Measurements from ENCODE around the gene LSG1. TPM values are rescaled to one million over a fixed set of nuclear protein-coding genes. Genes with fewer than 3 reads are reported as not detected.
A peak's percentile ranks its signal among the peaks of the same experiment; 100 is the strongest.

LSG1 gene
- total and polyA plus RNA-seq, 9 of the 15 experiments (the other 6 are each of a cell fraction or from before 2014, with no cell fraction given) = 14.9 to 73.7 (median 46.7) TPM

DNA sequence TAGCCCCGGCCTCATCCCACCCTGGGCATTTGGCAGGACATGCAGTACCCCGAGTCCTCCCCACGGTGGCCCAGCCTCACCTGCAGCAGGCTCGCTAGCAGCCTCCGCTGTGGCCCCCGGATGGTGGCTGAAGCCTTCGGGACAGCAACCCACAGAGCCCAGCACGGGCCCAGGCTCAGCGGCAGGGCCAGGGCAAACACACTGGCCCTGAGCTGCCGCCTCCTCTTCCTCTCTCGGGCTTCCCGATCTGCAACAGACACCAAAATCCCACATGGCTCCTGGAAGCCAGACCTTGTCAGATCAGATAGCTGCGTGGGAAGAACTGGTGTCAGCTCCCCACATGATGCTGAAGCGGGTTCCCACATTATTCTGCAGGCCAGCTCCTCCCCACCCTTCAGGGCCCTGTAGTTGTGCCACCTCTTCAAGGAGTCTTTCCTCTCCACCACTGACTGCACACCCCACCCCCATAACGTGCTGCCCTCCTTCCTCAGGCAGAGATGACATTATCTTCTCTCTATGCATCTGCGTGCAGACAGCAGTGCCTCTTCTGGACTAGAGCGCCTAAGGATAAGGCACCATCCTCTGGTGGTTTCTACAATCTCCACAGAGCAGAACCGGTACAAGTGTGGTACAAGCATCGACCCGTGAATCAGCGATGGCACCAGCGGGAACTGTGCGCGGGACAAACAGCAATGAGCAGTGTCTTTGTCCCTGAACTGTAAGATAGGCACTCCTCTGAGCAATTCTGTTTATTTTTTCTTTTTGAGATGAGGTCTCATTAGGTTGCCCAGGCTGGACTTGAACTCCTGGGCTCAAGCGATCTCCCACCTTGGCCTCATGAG, 48.3 kb downstream of the LSG1 start:
- intact Hi-C loops (cut with micrococcal nuclease) (no loop called here), in situ Hi-C loops (cut with MboI) (no loop called here)
- H3K79me2 ChIP-seq (ENCODE audit: control insufficient read depth, insufficient read depth, low read length) = no peaks in the 10 kb centered on the region
- POLR2A ChIA-PET = interaction anchor here (0.6 to 1.3 kb wide), 2 partner anchors 16 to 240 kb away, joined by 3 to 5 read pairs; no protein-coding TSS in a partner anchor
- DNase-seq (ENCODE audit: extremely low read depth in 1 of 4, low spot score in 3 of 4) (no peak), FAIRE-seq (no peak), ATAC-seq (peak; percentile 25; the same call in 2 of the 3 replicates)
- no peak overlapping the region for H3K4me2 ChIP-seq (ENCODE audit: insufficient read depth, low read length)
- TF ChIP-seq POLR2G (IDR thresholded peaks at IDR 0.05; ENCODE audit: low read depth, low read length) = peak; percentile 58
- TF ChIP-seq, protein P1, sequence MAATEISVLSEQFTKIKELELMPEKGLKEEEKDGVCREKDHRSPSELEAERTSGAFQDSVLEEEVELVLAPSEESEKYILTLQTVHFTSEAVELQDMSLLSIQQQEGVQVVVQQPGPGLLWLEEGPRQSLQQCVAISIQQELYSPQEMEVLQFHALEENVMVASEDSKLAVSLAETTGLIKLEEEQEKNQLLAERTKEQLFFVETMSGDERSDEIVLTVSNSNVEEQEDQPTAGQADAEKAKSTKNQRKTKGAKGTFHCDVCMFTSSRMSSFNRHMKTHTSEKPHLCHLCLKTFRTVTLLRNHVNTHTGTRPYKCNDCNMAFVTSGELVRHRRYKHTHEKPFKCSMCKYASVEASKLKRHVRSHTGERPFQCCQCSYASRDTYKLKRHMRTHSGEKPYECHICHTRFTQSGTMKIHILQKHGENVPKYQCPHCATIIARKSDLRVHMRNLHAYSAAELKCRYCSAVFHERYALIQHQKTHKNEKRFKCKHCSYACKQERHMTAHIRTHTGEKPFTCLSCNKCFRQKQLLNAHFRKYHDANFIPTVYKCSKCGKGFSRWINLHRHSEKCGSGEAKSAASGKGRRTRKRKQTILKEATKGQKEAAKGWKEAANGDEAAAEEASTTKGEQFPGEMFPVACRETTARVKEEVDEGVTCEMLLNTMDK (IDR thresholded peaks at IDR 0.05; ENCODE audit: borderline replicate concordance, insufficient read depth, low read depth, low read length, poor library complexity, severe bottlenecking) = no peak
- TF ChIP-seq, protein P2, sequence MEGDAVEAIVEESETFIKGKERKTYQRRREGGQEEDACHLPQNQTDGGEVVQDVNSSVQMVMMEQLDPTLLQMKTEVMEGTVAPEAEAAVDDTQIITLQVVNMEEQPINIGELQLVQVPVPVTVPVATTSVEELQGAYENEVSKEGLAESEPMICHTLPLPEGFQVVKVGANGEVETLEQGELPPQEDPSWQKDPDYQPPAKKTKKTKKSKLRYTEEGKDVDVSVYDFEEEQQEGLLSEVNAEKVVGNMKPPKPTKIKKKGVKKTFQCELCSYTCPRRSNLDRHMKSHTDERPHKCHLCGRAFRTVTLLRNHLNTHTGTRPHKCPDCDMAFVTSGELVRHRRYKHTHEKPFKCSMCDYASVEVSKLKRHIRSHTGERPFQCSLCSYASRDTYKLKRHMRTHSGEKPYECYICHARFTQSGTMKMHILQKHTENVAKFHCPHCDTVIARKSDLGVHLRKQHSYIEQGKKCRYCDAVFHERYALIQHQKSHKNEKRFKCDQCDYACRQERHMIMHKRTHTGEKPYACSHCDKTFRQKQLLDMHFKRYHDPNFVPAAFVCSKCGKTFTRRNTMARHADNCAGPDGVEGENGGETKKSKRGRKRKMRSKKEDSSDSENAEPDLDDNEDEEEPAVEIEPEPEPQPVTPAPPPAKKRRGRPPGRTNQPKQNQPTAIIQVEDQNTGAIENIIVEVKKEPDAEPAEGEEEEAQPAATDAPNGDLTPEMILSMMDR (IDR thresholded peaks at IDR 0.05 in 2 of 3, conservative IDR thresholded peaks at IDR 0.05 in 1 of 3; ENCODE audit: insufficient read depth in 2 of 3, low read depth in 1 of 3, low read length in 3 of 3) = 0 out of 6 replicates have a peak, but pooled peaks of 1 of the 3 experiments have one; percentile 5
- peak; percentile 37; the same call in 1 of the 2 replicates for TF ChIP-seq CBFA2T3 (IDR thresholded peaks at IDR 0.05)
- no peak overlapping the region for H2AFZ ChIP-seq (ENCODE audit: low read depth, low read length)
- CTCF ChIA-PET (ENCODE audit: low intra/inter-chr PET ratio) = interaction anchor here (0.5 kb wide), 1 partner anchor 306 kb away, joined by 3 read pairs; no protein-coding TSS in a partner anchor
- H3K27me3 ChIP-seq (ENCODE audit: control insufficient read depth in 2 of 2, insufficient read depth in 2 of 2, low read length in 2 of 2) = no peaks in the 10 kb centered on the region
- peaks cover 24% of the 10 kb centered on the region; the same call in 2 of the 3 replicates for H3K36me3 ChIP-seq (ENCODE audit: control insufficient read depth, insufficient read depth, low read length)
- H3K4me1 ChIP-seq (replicated peaks in 1 of 2; ENCODE audit: control insufficient read depth in 2 of 2, insufficient read depth in 2 of 2, low read length in 2 of 2) = peaks cover 10 to 28% of the 10 kb centered on the region in 2 experiments; a peak in 4 of 5 replicates
- 0 out of 2 replicates have a peak, but pooled peaks cover 3% of the 10 kb centered on the region for H3K9me3 ChIP-seq (replicated peaks; ENCODE audit: control insufficient read depth, insufficient read depth, low read depth, low read length)
- no peak overlapping the region for H3K27ac ChIP-seq (ENCODE audit: extremely low read depth, low read depth, low read length)
- BruUV-seq (replicated peaks) = no TSS peak
- H3K4me3 ChIP-seq = no peak overlapping the region
- H3K9ac ChIP-seq (ENCODE audit: insufficient read depth in 1 of 2, low read depth in 2 of 2, low read length in 2 of 2) = peak overlapping the region in 1 of 2 experiments; percentile 23; a peak in 1 of 4 replicates
- WGBS (ENCODE audit: insufficient coverage, low coverage, missing lambda C conversion rate) = 61% methylated on average over 20 of the region's 25 CpGs
- H4K20me1 ChIP-seq (replicated peaks; ENCODE audit: control insufficient read depth, insufficient read depth, low read length) = peaks cover 5% of the 10 kb centered on the region; the same call in 1 of the 2 replicates
- H3K9me1 ChIP-seq (ENCODE audit: control insufficient read depth, insufficient read depth, low read length) = no peaks in the 10 kb centered on the region

All from K562 (cell line).